PC-9 (cell line): ENCODE results near the gene RXRA. TPM values are rescaled to one million over a fixed set of nuclear protein-coding genes. Genes with fewer than 3 reads are reported as not detected.

Experiments used
- BruUV-seq: library from RNA; stranded (reverse); fragments of 400-500 nt; replicated peaks from 2 replicates; lab custom pipeline; 2021; lab: Mats Ljungman, UMichigan
- CTCF ChIA-PET: fragments of 300-600 bp; sonication (Branson Sonifier 250); formaldehyde crosslinking; loops from one replicate; lab custom pipeline; 2022; ENCODE audit warnings: antibody characterized with exemption; lab: Charles Lee
- POLR2A ChIA-PET: fragments of 300-600 bp; sonication (Branson Sonifier 250); formaldehyde crosslinking; loops from one replicate; lab custom pipeline; 2022; ENCODE audit warnings: antibody characterized with exemption; ENCODE audit not compliant: unreplicated experiment; lab: Charles Lee
- DNase-seq, 2 experiments: peaks; one replicate each; pipeline versions ENCODE4 v3.0.0 to v3.0.0-alpha.2; 2015 to 2022; ENCODE audit warnings: mixed read lengths in 1 of 2
- H2AFZ ChIP-seq: fragments of 200-600 bp; sonication (generic); 2 replicates; pipeline ENCODE4 v1.8.1; 2017; ENCODE audit warnings: antibody characterized with exemption
- H3F3A ChIP-seq: fragments of 200-600 bp; sonication (generic); 2 replicates; pipeline ENCODE4 v1.8.1; 2017; ENCODE audit warnings: antibody characterized with exemption, mild to moderate bottlenecking, low read depth; ENCODE audit not compliant: insufficient read depth
- H3K27ac ChIP-seq: fragments of 200-600 bp; sonication (generic); 2 replicates; pipeline ENCODE4 v1.6.1; 2016; ENCODE audit warnings: mixed run types
- H3K27me3 ChIP-seq: fragments of 200-600 bp; sonication (generic); 2 replicates; pipeline ENCODE4 v1.6.1; 2016; ENCODE audit warnings: low read depth, mixed run types; ENCODE audit not compliant: insufficient read depth
- H3K36me3 ChIP-seq: fragments of 200-600 bp; sonication (generic); 2 replicates; pipeline ENCODE4 v1.6.1; 2016; ENCODE audit warnings: low read depth, mixed run types
- H3K4me1 ChIP-seq: fragments of 200-600 bp; sonication (generic); replicated peaks from 2 replicates; pipeline ENCODE4 v1.6.1; 2016; ENCODE audit warnings: mixed run types; ENCODE audit not compliant: insufficient read depth
- H3K4me2 ChIP-seq: fragments of 200-600 bp; sonication (generic); 2 replicates; pipeline ENCODE4 v1.6.1; 2017; ENCODE audit warnings: mixed run types
- H3K4me3 ChIP-seq: fragments of 200-600 bp; sonication (generic); 2 replicates; pipeline ENCODE4 v1.6.1; 2016; ENCODE audit warnings: mixed run types
- H3K79me2 ChIP-seq: fragments of 200-600 bp; sonication (generic); 2 replicates; pipeline ENCODE4 v1.6.1; 2017; ENCODE audit warnings: low read depth, mixed run types
- H3K9me2 ChIP-seq: fragments of 200-600 bp; sonication (generic); 2 replicates; pipeline ENCODE4 v1.8.1; 2017; ENCODE audit warnings: mild to moderate bottlenecking; ENCODE audit not compliant: insufficient read depth
- H3K9me3 ChIP-seq: fragments of 200-600 bp; sonication (generic); 2 replicates; pipeline ENCODE4 v1.8.1; 2016; ENCODE audit warnings: low read depth; ENCODE audit not compliant: insufficient read depth
- H4K20me1 ChIP-seq: fragments of 200-600 bp; sonication (generic); 2 replicates; pipeline ENCODE4 v1.8.1; 2017; ENCODE audit not compliant: insufficient read depth
- CTCF ChIP-seq: fragments of 200-600 bp; sonication (generic); conservative IDR thresholded peaks from 2 replicates; pipeline ENCODE4 v1.6.1; 2017; ENCODE audit warnings: mixed run types, antibody characterized with exemption, mild to moderate bottlenecking, moderate library complexity
- EZH2 ChIP-seq: fragments of 200-600 bp; sonication (generic); IDR thresholded peaks from 2 replicates; pipeline ENCODE4 v1.8.0; 2017; ENCODE audit warnings: antibody characterized with exemption, low read depth
- intact Hi-C: fragments of 100-400 bp; cut with micrococcal nuclease; formaldehyde crosslinking; loops from one replicate; pipeline ENCODE4 v1.10.0; 2022; ENCODE audit not compliant: unreplicated experiment
- total RNA-seq: library from RNA; stranded (reverse); gene quantifications from 2 replicates; pipeline ENCODE4 v1.2.3, GENCODE V29; 2021

RXRA gene
- total RNA-seq, 1 experiment from 2014 or later: 146 TPM

- peaks cover 98% of the 10 kb centered on the region for H3K79me2 ChIP-seq
- no peaks in the 10 kb centered on the region for H3F3A ChIP-seq
- H3K4me1 ChIP-seq: no peaks in the 10 kb centered on the region
- H3K4me3 ChIP-seq: no peak overlapping the region
- intact Hi-C loops: no loop called here
- H2AFZ ChIP-seq: no peak overlapping the region
- no peaks in the 10 kb centered on the region for H3K27me3 ChIP-seq
- no peaks in the 10 kb centered on the region for H3K9me3 ChIP-seq
- peaks cover 81% of the 10 kb centered on the region for H4K20me1 ChIP-seq
- no peak overlapping the region for H3K4me2 ChIP-seq
- no peaks in the 10 kb centered on the region for H3K9me2 ChIP-seq
- no peak overlapping the region for H3K27ac ChIP-seq
- CTCF ChIA-PET: no interaction called here
- no peak for TF ChIP-seq CTCF
- no peak for DNase-seq
- BruUV-seq: no TSS peak
- POLR2A ChIA-PET: no interaction called here
- no peaks in the 10 kb centered on the region for H3K36me3 ChIP-seq
These were observed 19.9 kb downstream of the RXRA start for GRCh38 chr9:134346151-134346550.

DNA sequence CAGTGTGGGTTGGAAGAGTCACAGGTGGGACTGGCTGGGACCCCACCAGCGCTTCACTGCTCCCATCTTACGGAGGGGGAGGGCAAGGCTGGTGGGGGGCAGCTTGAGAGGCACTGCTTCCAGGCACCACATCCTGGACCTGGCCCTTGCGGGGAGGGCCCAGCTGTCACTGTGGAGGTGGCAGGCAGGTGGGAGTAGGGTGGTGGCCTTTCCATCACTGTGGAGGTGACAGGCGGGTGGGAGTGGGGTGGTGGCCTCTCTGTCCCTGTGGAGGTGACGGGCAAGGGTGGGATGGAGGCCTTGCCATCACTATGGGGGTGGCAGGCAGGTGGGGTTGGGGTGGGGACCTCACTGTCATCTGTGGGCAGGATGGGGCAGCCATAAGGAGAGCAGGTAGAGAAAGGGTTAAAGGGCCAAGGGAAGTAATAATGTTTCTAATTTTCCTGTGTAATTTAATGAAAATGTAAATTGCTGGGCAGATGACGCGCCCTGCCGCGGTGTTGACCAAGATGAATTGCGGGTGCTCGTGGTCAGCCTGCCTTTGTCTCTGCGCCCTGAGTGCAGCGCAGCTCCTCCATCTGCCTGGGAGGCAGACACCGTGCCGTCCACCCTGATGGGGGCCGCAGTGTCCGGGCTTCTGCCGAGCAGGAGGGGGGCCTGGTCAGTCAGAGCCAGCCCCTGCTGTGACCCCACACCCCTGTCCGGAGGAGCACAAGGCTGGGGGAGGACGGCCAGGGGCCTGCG lies 20.8 kb downstream of the RXRA start:
- Histone ChIP-seq H3K9me2 (no peaks in the 10 kb centered on the region), H2AFZ (no peak overlapping the region), H3K4me1 (0 out of 2 replicates have a peak, but pooled peaks cover under 1% of the 10 kb centered on the region), H3K27me3 (no peaks in the 10 kb centered on the region), H3K27ac (no peak overlapping the region), H3K4me3 (no peak overlapping the region), H3K4me2 (no peak overlapping the region), H3K79me2 (peaks cover 98% of the 10 kb centered on the region), H4K20me1 (peaks cover 73% of the 10 kb centered on the region), H3K36me3 (no peaks in the 10 kb centered on the region), H3F3A (no peaks in the 10 kb centered on the region), H3K9me3 (no peaks in the 10 kb centered on the region)
- ChIA-PET CTCF (no interaction called here), POLR2A (no interaction called here)
- no peak for TF ChIP-seq CTCF
- TF ChIP-seq EZH2: no peak
- no peak for DNase-seq
- intact Hi-C loops: no loop called here
- BruUV-seq: no TSS peak

- no TSS peak for BruUV-seq
These were observed 21.7 kb downstream of the RXRA start for GRCh38 chr9:134347996-134348395.

More at GRCh38 chr9:134347996-134348395, 21.7 kb downstream of the RXRA start:
- Histone ChIP-seq H3K27me3 (no peaks in the 10 kb centered on the region), H3K4me2 (no peak overlapping the region), H3K9me2 (no peaks in the 10 kb centered on the region), H3K36me3 (no peaks in the 10 kb centered on the region), H3F3A (no peaks in the 10 kb centered on the region), H4K20me1 (peaks cover 63% of the 10 kb centered on the region), H3K9me3 (no peaks in the 10 kb centered on the region), H3K27ac (no peak overlapping the region), H3K4me1 (peaks cover 10% of the 10 kb centered on the region), H2AFZ (no peak overlapping the region), H3K79me2 (peaks cover 98% of the 10 kb centered on the region), H3K4me3 (no peak overlapping the region)
- DNase-seq: no peak
- ChIA-PET POLR2A (no interaction called here), CTCF (no interaction called here)
- TF ChIP-seq CTCF (no peak), EZH2 (no peak)
- intact Hi-C loops: no loop called here
